HepG2 (cell line): ENCODE measurements around the gene ISG20. TPM values are rescaled to one million over a fixed set of nuclear protein-coding genes. Genes with fewer than 3 reads are reported as not detected.

Experiments
- ATM ChIP-seq: fragments of 450-650 bp; IDR thresholded peaks from 2 replicates; pipeline ENCODE4 v1.7.1; 2017; ENCODE audit warnings: mild to moderate bottlenecking, borderline replicate concordance
- EHMT2 ChIP-seq: fragments of 200-600 bp; sonication (generic); IDR thresholded peaks from 2 replicates; pipeline ENCODE4 v1.7.0; 2017; ENCODE audit warnings: antibody characterized with exemption, low read depth, low read length, borderline replicate concordance
- HES4 ChIP-seq: sonication (generic); formaldehyde crosslinking; IDR thresholded peaks from 2 replicates; pipeline ENCODE4 v1.9.0; 2021; ENCODE audit warnings: mild to moderate bottlenecking, missing genetic modification reagents, borderline replicate concordance
- KDM4B ChIP-seq: sonication (generic); formaldehyde crosslinking; IDR thresholded peaks from 2 replicates; pipeline ENCODE4 v1.4.0; 2020; ENCODE audit warnings: missing genetic modification reagents
- KLF16 ChIP-seq, 2 experiments: sonication (generic) in 1 of 2; formaldehyde crosslinking in 1 of 2; IDR thresholded peaks; 2 replicates each; pipeline versions ENCODE4 v1.6.1 to v1.8.0; 2016 to 2023; ENCODE audit warnings: missing genetic modification reagents in 2 of 2, missing compliant biosample characterization in 1 of 2
- MXD3 ChIP-seq: IDR thresholded peaks from 2 replicates; pipeline ENCODE4 v1.6.1; 2016; ENCODE audit warnings: mild to moderate bottlenecking, missing biosample characterization, missing genetic modification reagents
- NRL ChIP-seq: sonication (generic); formaldehyde crosslinking; IDR thresholded peaks from 2 replicates; pipeline ENCODE4 v1.5.0; 2020; ENCODE audit warnings: missing genetic modification reagents, mild to moderate bottlenecking, moderate library complexity, borderline replicate concordance
- PHF21A ChIP-seq: sonication (generic); formaldehyde crosslinking; IDR thresholded peaks from 2 replicates; pipeline ENCODE4 v1.5.0; 2020; ENCODE audit warnings: mild to moderate bottlenecking, missing genetic modification reagents
- PRPF4 ChIP-seq: fragments of 200-400 bp; formaldehyde crosslinking; IDR thresholded peaks from 2 replicates; pipeline ENCODE4 v1.6.1; 2016; ENCODE audit warnings: low read length, low read depth; ENCODE audit not compliant: poor library complexity, severe bottlenecking
- TRIM22 ChIP-seq: fragments of 450-650 bp; IDR thresholded peaks from 2 replicates; pipeline ENCODE4 v1.6.1; 2017
- TSC22D2 ChIP-seq: sonication (generic); formaldehyde crosslinking; IDR thresholded peaks from 2 replicates; pipeline ENCODE4 v1.5.1; 2020; ENCODE audit warnings: missing genetic modification reagents, mild to moderate bottlenecking, borderline replicate concordance
- ZIK1 ChIP-seq: sonication (generic); formaldehyde crosslinking; IDR thresholded peaks from 2 replicates; pipeline ENCODE4 v1.5.0; 2020; ENCODE audit warnings: mild to moderate bottlenecking, low read depth, missing genetic modification reagents, borderline replicate concordance
- polyA plus RNA-seq, 8 experiments: library from polyadenylated mRNA; depleted of rRNA in 3 of 8; stranded (reverse) in 7 of 8; unstranded in 1 of 8; fragments of >200 nt; fragmentation: Illumina TruSeq in 4 of 8; extraction: Trizol in 4 of 8; gene quantifications; 2 replicates each; pipeline versions ENCODE4 v1.2.1 to v1.2.3, GENCODE V29; 2011 to 2016; ENCODE audit warnings: low read depth in 4 of 8, missing spikeins in 1 of 8, mixed read lengths in 1 of 8; ENCODE audit not compliant: insufficient read depth in 1 of 8
- total RNA-seq, 5 experiments: library from RNA; depleted of rRNA; stranded (reverse); fragments of >200 nt; fragmentation: Illumina TruSeq; extraction: Trizol; gene quantifications; 2 replicates each; pipeline ENCODE4 v1.2.3, GENCODE V29; 2016; ENCODE audit warnings: low read depth in 1 of 5
- TF ChIP-seq, protein P1 (sequence below): sonication (generic); formaldehyde crosslinking; IDR thresholded peaks from 2 replicates; pipeline ENCODE4 v1.8.0; 2022; ENCODE audit warnings: missing genetic modification reagents, low read depth, mild to moderate bottlenecking, borderline replicate concordance
- TF ChIP-seq, protein P2 (sequence below): sonication (generic); formaldehyde crosslinking; IDR thresholded peaks from 2 replicates; pipeline ENCODE4 v1.5.1; 2020; ENCODE audit warnings: mild to moderate bottlenecking, missing genetic modification reagents, moderate library complexity

The ISG20 gene
- total and polyA plus RNA-seq, 2 of the 13 experiments (the other 11 are each of a cell fraction or from before 2014, with no cell fraction given), result 6.3 to 31.5 TPM

- no peak for TF ChIP-seq TRIM22
- no peak for TF ChIP-seq PRPF4
- TF ChIP-seq, protein P1, sequence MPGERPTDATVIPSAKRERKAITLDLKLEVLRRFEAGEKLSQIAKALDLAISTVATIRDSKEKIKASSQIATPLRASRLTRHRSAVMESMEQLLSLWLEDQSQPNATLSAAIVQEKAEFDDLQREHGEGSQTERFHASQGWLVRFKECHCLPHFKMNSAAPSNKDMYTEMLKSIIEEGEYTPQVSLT (CRISPR knock-in tag), result no peak
- no peak for TF ChIP-seq NRL (CRISPR knock-in tag)
- peak; percentile 96 for TF ChIP-seq TSC22D2 (CRISPR knock-in tag)
- TF ChIP-seq ATM, result no peak
- TF ChIP-seq HES4 (CRISPR knock-in tag), result peak; percentile 73; the same call in 1 of the 2 replicates
- TF ChIP-seq, protein P2, sequence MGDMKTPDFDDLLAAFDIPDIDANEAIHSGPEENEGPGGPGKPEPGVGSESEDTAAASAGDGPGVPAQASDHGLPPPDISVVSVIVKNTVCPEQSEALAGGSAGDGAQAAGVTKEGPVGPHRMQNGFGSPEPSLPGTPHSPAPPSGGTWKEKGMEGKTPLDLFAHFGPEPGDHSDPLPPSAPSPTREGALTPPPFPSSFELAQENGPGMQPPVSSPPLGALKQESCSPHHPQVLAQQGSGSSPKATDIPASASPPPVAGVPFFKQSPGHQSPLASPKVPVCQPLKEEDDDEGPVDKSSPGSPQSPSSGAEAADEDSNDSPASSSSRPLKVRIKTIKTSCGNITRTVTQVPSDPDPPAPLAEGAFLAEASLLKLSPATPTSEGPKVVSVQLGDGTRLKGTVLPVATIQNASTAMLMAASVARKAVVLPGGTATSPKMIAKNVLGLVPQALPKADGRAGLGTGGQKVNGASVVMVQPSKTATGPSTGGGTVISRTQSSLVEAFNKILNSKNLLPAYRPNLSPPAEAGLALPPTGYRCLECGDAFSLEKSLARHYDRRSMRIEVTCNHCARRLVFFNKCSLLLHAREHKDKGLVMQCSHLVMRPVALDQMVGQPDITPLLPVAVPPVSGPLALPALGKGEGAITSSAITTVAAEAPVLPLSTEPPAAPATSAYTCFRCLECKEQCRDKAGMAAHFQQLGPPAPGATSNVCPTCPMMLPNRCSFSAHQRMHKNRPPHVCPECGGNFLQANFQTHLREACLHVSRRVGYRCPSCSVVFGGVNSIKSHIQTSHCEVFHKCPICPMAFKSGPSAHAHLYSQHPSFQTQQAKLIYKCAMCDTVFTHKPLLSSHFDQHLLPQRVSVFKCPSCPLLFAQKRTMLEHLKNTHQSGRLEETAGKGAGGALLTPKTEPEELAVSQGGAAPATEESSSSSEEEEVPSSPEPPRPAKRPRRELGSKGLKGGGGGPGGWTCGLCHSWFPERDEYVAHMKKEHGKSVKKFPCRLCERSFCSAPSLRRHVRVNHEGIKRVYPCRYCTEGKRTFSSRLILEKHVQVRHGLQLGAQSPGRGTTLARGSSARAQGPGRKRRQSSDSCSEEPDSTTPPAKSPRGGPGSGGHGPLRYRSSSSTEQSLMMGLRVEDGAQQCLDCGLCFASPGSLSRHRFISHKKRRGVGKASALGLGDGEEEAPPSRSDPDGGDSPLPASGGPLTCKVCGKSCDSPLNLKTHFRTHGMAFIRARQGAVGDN (CRISPR knock-in tag), result peak; percentile 54
- TF ChIP-seq EHMT2, result peak; percentile 69; the same call in 1 of the 2 replicates
- TF ChIP-seq KLF16 (CRISPR knock-in tag; IDR thresholded peaks at IDR 0.05), result 0 out of 4 replicates have a peak, but pooled peaks of 1 of the 2 experiments have one; percentile 29
- peak; percentile 50; the same call in 1 of the 2 replicates for TF ChIP-seq ZIK1 (CRISPR knock-in tag)
- 0 out of 2 replicates have a peak, but pooled peaks have one; percentile 29 for TF ChIP-seq KDM4B (CRISPR knock-in tag)
- peak; percentile 82 for TF ChIP-seq MXD3 (CRISPR knock-in tag)
- TF ChIP-seq PHF21A, result no peak
These were observed 33.4 kb upstream of the ISG20 start (continued) for GRCh38 chr15:88605189-88606069.
